ENCODE data around the gene PARP1. TPM values are rescaled to one million over a fixed set of nuclear protein-coding genes. Genes with fewer than 3 reads are reported as not detected.
"Not testable (repeated sequence)": the region's sequence is repeated elsewhere in the genome, so short reads cannot be mapped to it uniquely, and the experiment has no call there.

PARP1 gene
- total RNA-seq, 1 donor from 2014 or later = 101 TPM

DNA sequence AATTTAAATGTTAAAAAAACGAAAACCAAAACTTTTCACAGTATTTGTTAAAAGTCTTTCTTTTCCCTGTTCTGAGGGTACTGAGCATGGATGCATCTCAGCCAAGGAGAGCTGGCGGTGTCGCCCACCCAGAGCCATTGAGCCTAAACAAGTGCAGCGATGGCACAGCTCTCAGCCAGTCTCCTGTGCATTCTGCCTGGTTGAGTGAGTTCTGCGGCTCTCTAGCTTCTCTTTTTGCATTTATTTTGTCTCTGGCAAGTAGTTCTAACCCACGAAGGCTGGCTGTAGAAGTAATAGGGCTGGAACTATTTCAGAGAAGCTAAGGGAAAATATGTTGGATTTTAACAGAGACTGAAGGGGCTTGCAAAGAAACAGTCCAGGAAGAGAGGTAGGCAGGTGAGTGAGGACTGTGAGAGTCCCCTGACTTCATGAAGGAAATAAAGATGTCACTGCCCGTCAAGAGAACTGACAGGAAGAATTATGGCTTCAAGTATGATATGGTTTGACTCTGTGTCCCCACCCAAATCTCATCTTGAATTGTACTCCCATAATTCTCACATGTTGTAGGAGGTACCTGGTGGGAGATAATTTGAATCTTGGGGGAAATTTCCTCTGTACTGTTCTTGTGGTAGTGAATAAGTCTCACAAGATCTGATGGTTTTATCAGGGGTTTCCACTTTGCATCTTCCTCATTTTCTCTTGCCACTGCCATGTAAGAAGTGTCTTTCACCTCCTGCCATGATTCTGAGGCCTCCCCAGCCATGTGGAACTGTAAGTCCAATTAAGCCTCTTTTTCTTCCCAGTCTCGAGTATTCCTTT, 63.2 kb downstream of the PARP1 start:
- Mint-ChIP-seq H3K4me1 (peaks cover 5% of the 10 kb centered on the region), H3K36me3 (no peaks in the 10 kb centered on the region), H3K4me3 (no peak overlapping the region), H3K9me3 (peaks cover 18% of the 10 kb centered on the region), H3K27me3 (ENCODE audit: low read depth) (no peaks in the 10 kb centered on the region), H3K27ac (no peak overlapping the region)
- TF ChIP-seq, protein P1, sequence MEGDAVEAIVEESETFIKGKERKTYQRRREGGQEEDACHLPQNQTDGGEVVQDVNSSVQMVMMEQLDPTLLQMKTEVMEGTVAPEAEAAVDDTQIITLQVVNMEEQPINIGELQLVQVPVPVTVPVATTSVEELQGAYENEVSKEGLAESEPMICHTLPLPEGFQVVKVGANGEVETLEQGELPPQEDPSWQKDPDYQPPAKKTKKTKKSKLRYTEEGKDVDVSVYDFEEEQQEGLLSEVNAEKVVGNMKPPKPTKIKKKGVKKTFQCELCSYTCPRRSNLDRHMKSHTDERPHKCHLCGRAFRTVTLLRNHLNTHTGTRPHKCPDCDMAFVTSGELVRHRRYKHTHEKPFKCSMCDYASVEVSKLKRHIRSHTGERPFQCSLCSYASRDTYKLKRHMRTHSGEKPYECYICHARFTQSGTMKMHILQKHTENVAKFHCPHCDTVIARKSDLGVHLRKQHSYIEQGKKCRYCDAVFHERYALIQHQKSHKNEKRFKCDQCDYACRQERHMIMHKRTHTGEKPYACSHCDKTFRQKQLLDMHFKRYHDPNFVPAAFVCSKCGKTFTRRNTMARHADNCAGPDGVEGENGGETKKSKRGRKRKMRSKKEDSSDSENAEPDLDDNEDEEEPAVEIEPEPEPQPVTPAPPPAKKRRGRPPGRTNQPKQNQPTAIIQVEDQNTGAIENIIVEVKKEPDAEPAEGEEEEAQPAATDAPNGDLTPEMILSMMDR (IDR thresholded peaks at IDR 0.05; ENCODE audit: unreplicated experiment) = no peak
- DNase-seq (ENCODE audit: low spot score in 2 of 2, unreplicated experiment in 2 of 2) = no peak

DNA sequence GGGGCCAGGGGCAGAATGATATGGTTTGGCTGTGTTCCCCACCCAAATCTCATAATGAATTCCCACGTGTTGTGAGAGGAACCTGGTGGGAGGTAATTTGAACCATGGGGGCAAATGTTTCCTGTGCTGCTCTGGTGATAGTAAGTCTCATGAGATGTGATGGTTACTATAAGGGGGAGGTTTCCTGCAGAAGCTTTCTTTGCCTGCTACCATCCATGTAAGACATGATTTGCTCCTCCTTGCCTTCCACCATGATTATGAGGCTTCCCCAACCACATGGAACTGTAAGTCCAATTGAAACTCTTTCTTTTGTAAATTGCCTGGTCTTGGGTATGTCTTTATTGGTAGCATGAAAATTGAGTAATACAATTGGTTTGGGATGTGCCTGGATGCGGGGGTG, 65.2 kb downstream of the PARP1 start:
- Mint-ChIP-seq H3K36me3 (no peaks in the 10 kb centered on the region), H3K27ac (no peak overlapping the region), H3K4me1 (no peaks in the 10 kb centered on the region), H3K27me3 (ENCODE audit: low read depth) (no peaks in the 10 kb centered on the region), H3K9me3 (peaks cover 18% of the 10 kb centered on the region), H3K4me3 (no peak overlapping the region)
- TF ChIP-seq, protein P1 (IDR thresholded peaks at IDR 0.05; ENCODE audit: unreplicated experiment) = no peak
- DNase-seq (ENCODE audit: low spot score in 2 of 2, unreplicated experiment in 2 of 2) = no peak

DNA sequence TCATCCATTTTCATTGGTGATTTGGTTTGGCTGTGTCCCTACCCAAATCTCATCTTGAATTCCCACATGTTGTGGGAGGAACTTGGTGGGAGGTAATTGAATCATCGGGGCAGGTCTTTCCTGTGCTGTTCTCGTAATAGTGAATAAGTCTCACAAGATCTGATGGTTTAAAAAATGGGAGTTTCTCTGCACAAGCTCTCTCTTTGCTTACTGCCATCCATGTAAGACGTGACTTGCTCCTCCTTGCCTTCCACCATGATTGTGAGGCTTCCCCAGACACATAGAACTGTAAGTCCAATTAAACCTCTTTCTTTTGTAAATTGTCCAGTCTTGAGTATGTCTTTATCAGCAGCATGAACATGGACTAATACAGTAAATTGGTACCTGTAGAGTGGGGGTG, 67.8 kb downstream of the PARP1 start:
- not testable (repeated sequence) for H3K27ac Mint-ChIP-seq; H3K4me3 Mint-ChIP-seq; H3K4me1 Mint-ChIP-seq; DNase-seq (ENCODE audit: low spot score in 2 of 2, unreplicated experiment in 2 of 2); H3K27me3 Mint-ChIP-seq (ENCODE audit: low read depth); H3K36me3 Mint-ChIP-seq
- H3K9me3 Mint-ChIP-seq = peaks cover 18% of the 10 kb centered on the region

DNA sequence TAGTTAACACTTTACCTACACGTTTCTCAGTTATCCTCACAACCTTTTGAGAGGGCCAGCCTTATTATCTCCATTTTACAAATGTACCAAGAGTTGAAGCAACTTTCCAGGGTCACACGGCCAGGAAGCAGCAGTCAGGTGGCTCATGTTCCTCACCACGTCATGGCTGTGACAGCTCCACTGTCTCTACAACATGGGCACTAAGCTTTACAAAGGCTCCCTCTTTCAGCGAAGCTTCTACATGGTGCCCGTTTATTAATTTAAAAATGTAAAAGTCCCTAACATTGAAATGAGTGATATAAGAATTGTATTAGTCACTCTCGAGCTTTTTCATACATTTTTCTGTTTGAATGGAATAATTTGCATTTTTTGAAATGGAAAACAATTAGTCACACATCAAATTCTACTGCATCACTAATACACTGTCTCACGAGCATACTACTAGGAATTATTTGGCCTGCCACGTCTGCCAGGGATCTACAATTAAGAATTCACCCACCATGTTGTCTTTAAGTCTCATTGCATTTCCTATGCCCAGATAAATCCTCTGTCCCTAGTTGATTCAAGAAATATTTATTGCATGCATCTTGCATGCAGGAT, 70.5 kb downstream of the PARP1 start:
- TF ChIP-seq, protein P1 (IDR thresholded peaks at IDR 0.05; ENCODE audit: unreplicated experiment) = no peak
- Mint-ChIP-seq H3K9me3 (peaks cover 15% of the 10 kb centered on the region), H3K27ac (no peak overlapping the region), H3K27me3 (ENCODE audit: low read depth) (no peaks in the 10 kb centered on the region), H3K36me3 (no peaks in the 10 kb centered on the region), H3K4me3 (no peak overlapping the region), H3K4me1 (peaks cover 10% of the 10 kb centered on the region)
- no peak for DNase-seq (ENCODE audit: low spot score in 2 of 2, unreplicated experiment in 2 of 2)

DNA sequence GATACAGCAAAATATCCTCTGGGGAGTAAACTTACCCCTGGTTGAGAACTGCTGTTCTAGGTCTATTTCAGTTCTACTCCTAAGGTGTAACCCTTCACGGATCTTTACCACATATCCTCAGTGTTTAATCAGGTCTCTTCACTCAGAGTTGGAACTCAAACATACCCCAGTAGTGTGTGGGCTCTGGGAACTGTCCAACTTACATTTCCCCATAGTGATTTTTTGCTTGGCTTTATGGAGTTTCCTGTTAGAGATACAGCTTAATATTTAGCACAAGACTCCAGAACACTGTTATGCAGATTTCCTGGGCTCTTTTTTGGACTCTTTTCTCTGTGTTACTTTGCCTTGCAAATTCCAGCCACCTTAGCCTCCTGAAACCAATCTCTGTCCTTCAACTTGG, 72.2 kb downstream of the PARP1 start:
- Mint-ChIP-seq H3K27ac (peak overlapping the region; percentile 31), H3K27me3 (ENCODE audit: low read depth) (no peaks in the 10 kb centered on the region), H3K4me1 (peaks cover 10% of the 10 kb centered on the region), H3K36me3 (no peaks in the 10 kb centered on the region), H3K9me3 (peaks cover 9% of the 10 kb centered on the region), H3K4me3 (no peak overlapping the region)
- DNase-seq (ENCODE audit: low spot score in 2 of 2, unreplicated experiment in 2 of 2) = no peak
- TF ChIP-seq, protein P1 (IDR thresholded peaks at IDR 0.05; ENCODE audit: unreplicated experiment) = no peak

DNA sequence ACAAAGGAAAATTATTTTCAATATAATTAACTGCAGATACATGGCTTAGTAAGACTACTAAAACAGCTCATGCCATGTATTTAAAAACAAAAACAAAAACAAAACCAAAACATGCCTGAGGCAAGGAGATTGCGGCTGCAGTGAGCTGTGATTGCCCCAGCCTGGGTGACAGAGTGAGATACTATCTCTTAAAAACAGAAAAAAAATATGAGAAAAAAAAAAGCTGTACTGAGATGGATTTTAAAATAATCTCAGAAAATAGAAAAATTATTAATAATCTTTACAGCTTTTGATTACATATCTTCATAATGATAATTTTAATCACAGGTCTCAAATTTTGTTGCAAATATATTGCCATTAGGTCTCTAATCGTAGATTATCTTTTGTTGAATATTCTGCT, 74.9 kb downstream of the PARP1 start:
- no peak for DNase-seq (ENCODE audit: low spot score in 2 of 2, unreplicated experiment in 2 of 2)
- H3K27me3 Mint-ChIP-seq (ENCODE audit: low read depth) = no peaks in the 10 kb centered on the region
- H3K36me3 Mint-ChIP-seq = no peaks in the 10 kb centered on the region
- peaks cover 11% of the 10 kb centered on the region for H3K4me1 Mint-ChIP-seq
- no peaks in the 10 kb centered on the region for H3K9me3 Mint-ChIP-seq
- H3K27ac Mint-ChIP-seq = no peak overlapping the region
- TF ChIP-seq, protein P1 (IDR thresholded peaks at IDR 0.05; ENCODE audit: unreplicated experiment) = no peak
- H3K4me3 Mint-ChIP-seq = peak overlapping the region; percentile 36
